GM19328 (cell line): ENCODE data around the gene ILF2.
"Not testable (repeated sequence)": the region's sequence is repeated elsewhere in the genome, so short reads cannot be mapped to it uniquely, and the experiment has no call there.

Experiments
- ATAC-seq: cut with Tn5 transposase; IDR thresholded peaks from one replicate; pipeline ENCODE4 v1.9.1; 2021; ENCODE audit warnings: mild to moderate bottlenecking, moderate library complexity; ENCODE audit not compliant: unreplicated experiment

The ILF2 gene

GRCh38 chr1:153670859-153671627 lies at the start of gene ILF2:
Gene ILF2 (minus strand): TSS chr1:153670993. CDS start chr1:153670922, 71 bp downstream.
- ATAC-seq: peak; percentile 87

GRCh38 chr1:153717330-153717729 lies 46.5 kb upstream of the ILF2 start:
- no peak for ATAC-seq

GRCh38 chr1:153716211-153716610 lies 45.4 kb upstream of the ILF2 start:
- ATAC-seq: not testable (repeated sequence)

GRCh38 chr1:153711026-153711425 lies 40.2 kb upstream of the ILF2 start:
- no peak for ATAC-seq

GRCh38 chr1:153705484-153705883 lies 34.7 kb upstream of the ILF2 start:
- ATAC-seq: no peak

- no peak for ATAC-seq
Observed at GRCh38 chr1:153699768-153700167, 29.0 kb upstream of the ILF2 start.

- ATAC-seq: no peak
Observed at GRCh38 chr1:153698923-153699714, 28.3 kb upstream of the ILF2 start.

- no peak for ATAC-seq
Observed at GRCh38 chr1:153698020-153698922, 27.5 kb upstream of the ILF2 start.

GRCh38 chr1:153697191-153698019 lies 26.6 kb upstream of the ILF2 start:
- no peak for ATAC-seq

- no peak for ATAC-seq
Observed at GRCh38 chr1:153696741-153697140, 25.9 kb upstream of the ILF2 start.

- ATAC-seq: no peak
Observed at GRCh38 chr1:153693466-153693865, 22.7 kb upstream of the ILF2 start.

GRCh38 chr1:153688736-153689328 lies 18.0 kb upstream of the ILF2 start:
- ATAC-seq: no peak

- ATAC-seq: no peak
Observed at GRCh38 chr1:153688276-153688675, 17.5 kb upstream of the ILF2 start.

- no peak for ATAC-seq
Observed at GRCh38 chr1:153687346-153688125, 16.7 kb upstream of the ILF2 start.

GRCh38 chr1:153685544-153686340 lies 14.9 kb upstream of the ILF2 start:
- ATAC-seq: no peak

- ATAC-seq: no peak
Observed at GRCh38 chr1:153684892-153685291, 14.1 kb upstream of the ILF2 start.

- ATAC-seq: no peak
Observed at GRCh38 chr1:153683854-153684253, 13.1 kb upstream of the ILF2 start.

- ATAC-seq: no peak
Observed at GRCh38 chr1:153682730-153683129, 11.9 kb upstream of the ILF2 start.

GRCh38 chr1:153680120-153680403 lies 9.3 kb upstream of the ILF2 start:
- no peak for ATAC-seq
